SK-N-MC (cell line): ENCODE results near the gene MFAP5.

ENCODE experiments used
- EZH2 ChIP-seq: fragments of 200-600 bp; sonication (generic); IDR thresholded peaks from one replicate; pipeline ENCODE4 v1.6.1; 2017; ENCODE audit warnings: antibody characterized with exemption
- POLR2AphosphoS5 ChIP-seq: IDR thresholded peaks from 2 replicates; pipeline ENCODE4 v1.6.1; 2012; ENCODE audit warnings: mild to moderate bottlenecking, low read depth, low read length, borderline replicate concordance

DNA sequence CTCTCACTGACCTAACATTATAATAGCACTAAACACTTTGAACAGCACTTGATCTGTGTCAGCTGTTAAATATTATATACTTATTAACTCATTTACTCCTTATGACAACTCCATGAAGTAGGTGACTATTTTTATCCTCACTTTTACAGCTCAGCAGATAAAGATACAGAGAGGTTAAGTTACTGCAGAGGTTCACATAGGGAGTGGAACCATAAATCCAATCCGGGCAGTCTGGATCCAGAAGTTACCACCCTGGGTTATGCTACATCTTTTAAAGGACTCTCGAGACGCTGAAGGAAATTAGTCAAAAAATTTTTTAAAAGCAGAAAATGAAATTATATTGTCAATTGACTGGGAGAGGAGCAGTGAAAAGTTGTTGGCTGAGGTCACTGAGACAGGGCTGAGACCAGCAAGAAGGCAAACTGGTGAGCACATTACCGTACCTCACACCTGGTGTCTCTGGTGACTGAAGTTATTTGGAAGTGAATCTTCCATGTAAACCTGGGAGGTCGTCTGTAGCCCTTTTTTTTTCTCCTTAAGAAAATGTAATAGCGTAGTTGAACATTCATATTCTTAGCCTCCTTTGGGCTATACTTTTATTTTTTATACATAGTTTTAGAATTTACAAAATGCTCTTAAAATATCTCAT, 33.9 kb upstream of the MFAP5 start:
- TF ChIP-seq EZH2: no peak
- TF ChIP-seq POLR2AphosphoS5: no peak
